Right renal cortex interstitium (tissue), 3 donors: ENCODE data around the gene FAM118A. TPM values are rescaled to one million over a fixed set of nuclear protein-coding genes. Genes with fewer than 3 reads are reported as not detected.
"Not testable (repeated sequence)": the region's sequence is repeated elsewhere in the genome, so short reads cannot be mapped to it uniquely, and the experiment has no call there.

Experiments
- DNase-seq, 3 donors: peaks; one replicate each; pipeline ENCODE4 v3.0.0-alpha.2; 2013; ENCODE audit warnings: low read depth in 3 of 3, low spot score in 2 of 3
- polyA plus RNA-seq, 3 donors: library from polyadenylated mRNA; unstranded; fragments of 120-200 nt; gene quantifications; one replicate each; pipeline ENCODE4 v1.2.1, GENCODE V29; 2013; ENCODE audit not compliant: insufficient read length in 3 of 3

The FAM118A gene
- polyA plus RNA-seq, 3 donors: 16.8 to 21.5 (median 19.7) TPM

DNA sequence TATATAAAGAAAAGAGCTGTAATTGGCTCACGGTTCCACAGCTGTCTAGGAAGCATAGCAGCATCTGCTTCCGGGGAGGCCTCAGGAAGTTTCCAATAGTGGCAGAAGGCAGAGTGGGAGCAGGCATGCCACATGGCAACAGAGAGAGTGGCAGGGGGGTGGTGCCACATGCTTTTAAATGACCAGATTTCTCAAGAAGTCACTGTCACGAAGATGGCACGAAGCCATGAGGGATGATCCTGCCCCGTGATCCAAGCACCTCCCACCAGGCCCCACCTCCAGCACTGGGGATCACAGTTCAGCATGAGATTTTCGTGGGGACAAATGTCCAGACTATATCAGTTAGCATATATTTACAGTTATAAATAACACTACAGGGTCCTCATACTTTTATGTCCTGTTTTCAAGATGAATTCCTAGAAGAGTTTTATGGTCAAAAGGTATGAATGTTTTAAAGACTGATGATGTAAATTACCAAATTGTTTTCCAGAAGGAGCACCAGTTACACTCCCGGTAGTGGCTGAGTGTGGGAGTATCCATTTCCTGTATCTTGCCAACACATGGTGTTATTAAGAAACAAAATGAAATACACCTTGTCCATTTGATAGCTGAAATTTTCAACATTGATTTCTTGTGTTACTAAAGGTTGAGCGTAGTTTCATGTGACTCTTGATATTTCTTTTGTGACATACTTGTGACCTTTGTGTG, 19.2 kb downstream of the FAM118A start:
- no peak for DNase-seq

- DNase-seq: no peak
These were observed 19.8 kb downstream of the FAM118A start for GRCh38 chr22:45329530-45329936.

DNA sequence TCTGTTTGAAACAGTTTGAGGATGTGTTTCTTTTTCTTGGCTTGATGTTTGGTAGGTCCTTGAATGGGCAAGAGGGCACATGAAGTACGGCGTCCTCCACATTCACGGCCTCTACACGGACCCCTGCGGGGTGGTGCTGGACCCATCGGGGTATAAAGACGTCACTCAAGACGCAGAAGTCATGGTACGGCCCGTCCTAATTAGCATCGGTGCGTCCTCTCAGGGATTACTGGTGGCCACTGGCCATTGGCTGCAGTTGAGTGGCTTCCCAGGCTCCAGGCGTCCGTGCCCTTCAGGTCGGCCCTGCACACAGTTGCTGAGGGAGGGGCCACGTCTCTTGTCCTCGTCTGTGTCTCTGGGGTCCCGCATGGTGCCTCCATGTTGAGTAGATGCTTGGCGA, 20.8 kb downstream of the FAM118A start:
- no peak for DNase-seq

GRCh38 chr22:45331486-45331885, 21.8 kb downstream of the FAM118A start:
- no peak for DNase-seq

- DNase-seq: no peak
These were observed 22.3 kb downstream of the FAM118A start for GRCh38 chr22:45332001-45332400.

DNA sequence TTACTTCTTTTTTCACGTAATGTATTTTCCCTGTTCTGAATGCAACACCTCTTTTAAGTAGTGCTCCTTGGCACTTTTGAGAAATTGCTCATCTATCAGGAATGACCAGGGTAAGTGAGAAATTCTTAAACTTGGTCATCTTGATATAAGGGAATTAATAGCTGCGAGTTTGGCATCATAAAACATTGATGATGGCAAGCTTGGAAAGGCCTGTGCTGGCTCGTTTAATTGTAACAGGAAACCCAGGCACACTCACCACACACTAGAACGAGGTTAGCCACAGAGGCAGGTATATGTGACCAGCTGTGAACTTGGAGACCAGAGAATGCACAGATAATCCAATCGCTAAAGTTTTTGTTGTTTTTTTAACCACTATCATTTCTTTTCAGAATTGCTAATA, 24.3 kb downstream of the FAM118A start:
- no peak for DNase-seq

GRCh38 chr22:45334528-45334927, 24.8 kb downstream of the FAM118A start:
- DNase-seq: no peak

- DNase-seq: no peak
These were observed 25.5 kb downstream of the FAM118A start for GRCh38 chr22:45335021-45335818.

- DNase-seq: no peak
These were observed 26.3 kb downstream of the FAM118A start for GRCh38 chr22:45335854-45336522.

DNA sequence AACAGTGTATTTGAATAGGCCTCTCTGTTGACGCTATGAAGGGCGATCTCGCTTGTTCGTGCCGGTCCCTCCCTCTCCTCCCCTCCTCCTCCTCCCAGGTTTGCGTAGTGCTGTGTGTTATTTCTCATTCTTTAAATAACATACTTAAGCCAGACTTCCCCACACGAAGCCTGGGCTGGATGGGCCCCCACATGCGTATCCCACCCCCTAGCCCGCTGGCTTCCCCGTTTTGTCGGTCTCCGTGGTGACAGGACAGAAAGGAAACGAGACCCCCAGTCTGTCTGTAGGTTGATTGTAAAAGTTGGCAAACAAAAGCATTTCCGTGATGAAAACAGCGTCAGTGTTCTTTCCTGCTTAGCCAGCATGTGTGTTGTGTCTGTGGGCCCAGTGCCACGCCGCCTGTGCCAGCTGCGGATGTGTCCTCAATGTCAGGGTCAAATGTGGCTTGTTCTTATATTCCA, 27.3 kb downstream of the FAM118A start:
- DNase-seq: no peak

- DNase-seq: no peak
These were observed 27.8 kb downstream of the FAM118A start for GRCh38 chr22:45337536-45337935.

GRCh38 chr22:45338795-45339194, 29.1 kb downstream of the FAM118A start:
- DNase-seq: no peak

GRCh38 chr22:45340323-45340722, 30.6 kb downstream of the FAM118A start:
- no peak for DNase-seq

- no peak for DNase-seq
These were observed 31.8 kb downstream of the FAM118A start for GRCh38 chr22:45341498-45341897.

DNA sequence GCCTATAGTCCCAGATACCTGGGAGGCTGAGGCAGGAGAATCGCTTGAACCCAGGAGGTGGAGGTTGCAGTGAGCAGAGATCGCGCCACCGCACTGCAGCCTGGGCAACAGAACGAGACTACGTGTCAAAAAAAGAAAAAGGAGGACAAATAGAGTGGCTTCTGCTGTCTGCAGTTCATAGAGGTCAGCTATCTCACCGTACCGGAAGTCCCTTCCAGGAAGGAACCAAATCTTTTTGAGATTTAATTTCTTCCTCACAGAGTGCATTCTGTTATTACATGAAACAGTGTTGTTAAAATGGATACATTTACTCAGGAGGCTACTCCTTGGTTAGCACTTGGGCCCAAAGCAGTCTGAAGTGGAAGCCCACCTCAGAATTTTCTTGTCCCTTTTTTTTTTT, 33.4 kb downstream of the FAM118A start:
- no peak for DNase-seq

GRCh38 chr22:45344334-45344733, 34.6 kb downstream of the FAM118A start:
- DNase-seq: no peak

- no peak for DNase-seq
These were observed 40.2 kb downstream of the FAM118A start for GRCh38 chr22:45349916-45350315.

- DNase-seq: no peak
These were observed 42.2 kb downstream of the FAM118A start for GRCh38 chr22:45351956-45352355.

- DNase-seq: not testable (repeated sequence)
These were observed 43.0 kb downstream of the FAM118A start for GRCh38 chr22:45352757-45353156.

DNA sequence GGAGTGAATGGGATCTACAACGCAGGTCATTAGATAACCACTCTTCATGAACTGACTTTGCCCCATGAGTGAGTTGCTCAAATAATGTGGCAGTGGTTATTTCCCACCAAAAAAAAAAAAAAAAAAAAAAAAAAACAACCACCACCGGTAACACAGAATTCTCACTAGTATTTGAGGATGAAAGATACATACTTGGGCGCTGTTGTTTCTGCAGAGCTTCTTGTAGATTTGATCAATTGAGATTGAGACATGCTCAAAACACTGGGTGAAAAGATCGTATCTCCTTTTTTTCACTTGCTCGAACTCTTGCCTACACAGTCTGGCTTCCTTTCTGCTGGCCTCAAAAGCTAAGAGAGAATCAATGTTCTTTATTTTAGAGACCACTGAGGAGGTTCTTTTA, 44.1 kb downstream of the FAM118A start:
- no peak for DNase-seq

- no peak for DNase-seq
These were observed 47.8 kb downstream of the FAM118A start for GRCh38 chr22:45357490-45357889.

- DNase-seq: no peak
These were observed 48.4 kb downstream of the FAM118A start for GRCh38 chr22:45358127-45358526.
